Esophagus muscularis mucosa (tissue), 3 donors: ENCODE measurements around the gene USP22.

Source experiments
- POLR2A ChIP-seq: fragments of 450-650 bp; IDR thresholded peaks from one replicate; pipeline ENCODE4 v1.6.1; 2017; ENCODE audit warnings: antibody characterized with exemption, moderate library complexity, mild to moderate bottlenecking, low read depth
- TF ChIP-seq, protein P1 (sequence below), 3 experiments: fragments of 200-600 bp in 2 of 3; fragments of 450-650 bp in 1 of 3; sonication (generic) in 2 of 3; IDR thresholded peaks; one replicate each; pipeline ENCODE4 v1.5.1; 2017 to 2019; ENCODE audit warnings: antibody characterized with exemption in 3 of 3, mild to moderate bottlenecking in 2 of 3, moderate library complexity in 1 of 3

- TF ChIP-seq, protein P1, sequence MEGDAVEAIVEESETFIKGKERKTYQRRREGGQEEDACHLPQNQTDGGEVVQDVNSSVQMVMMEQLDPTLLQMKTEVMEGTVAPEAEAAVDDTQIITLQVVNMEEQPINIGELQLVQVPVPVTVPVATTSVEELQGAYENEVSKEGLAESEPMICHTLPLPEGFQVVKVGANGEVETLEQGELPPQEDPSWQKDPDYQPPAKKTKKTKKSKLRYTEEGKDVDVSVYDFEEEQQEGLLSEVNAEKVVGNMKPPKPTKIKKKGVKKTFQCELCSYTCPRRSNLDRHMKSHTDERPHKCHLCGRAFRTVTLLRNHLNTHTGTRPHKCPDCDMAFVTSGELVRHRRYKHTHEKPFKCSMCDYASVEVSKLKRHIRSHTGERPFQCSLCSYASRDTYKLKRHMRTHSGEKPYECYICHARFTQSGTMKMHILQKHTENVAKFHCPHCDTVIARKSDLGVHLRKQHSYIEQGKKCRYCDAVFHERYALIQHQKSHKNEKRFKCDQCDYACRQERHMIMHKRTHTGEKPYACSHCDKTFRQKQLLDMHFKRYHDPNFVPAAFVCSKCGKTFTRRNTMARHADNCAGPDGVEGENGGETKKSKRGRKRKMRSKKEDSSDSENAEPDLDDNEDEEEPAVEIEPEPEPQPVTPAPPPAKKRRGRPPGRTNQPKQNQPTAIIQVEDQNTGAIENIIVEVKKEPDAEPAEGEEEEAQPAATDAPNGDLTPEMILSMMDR (IDR thresholded peaks at IDR 0.05) = no peak
- no peak for TF ChIP-seq POLR2A
Measured at GRCh38 chr17:21061971-21062526, 19.2 kb upstream of the USP22 start.
